Measurements from ENCODE around the gene CDK11B.
"Not testable (repeated sequence)": the region's sequence is repeated elsewhere in the genome, so short reads cannot be mapped to it uniquely, and the experiment has no call there.

The CDK11B gene

GRCh38 chr1:1680912-1681273 lies 22.1 kb upstream of the CDK11B start:
- no peak for DNase-seq

GRCh38 chr1:1680031-1680911 lies 21.5 kb upstream of the CDK11B start:
- no peak for DNase-seq

- DNase-seq = no peak
Measured at GRCh38 chr1:1678581-1679380, 20.0 kb upstream of the CDK11B start.

- DNase-seq = no peak
Measured at GRCh38 chr1:1677718-1678580, 19.1 kb upstream of the CDK11B start.

- not testable (repeated sequence) for DNase-seq
Measured at GRCh38 chr1:1676087-1676486, 17.3 kb upstream of the CDK11B start.

- DNase-seq = not testable (repeated sequence)
Measured at GRCh38 chr1:1675218-1675617, 16.4 kb upstream of the CDK11B start.

- DNase-seq = not testable (repeated sequence)
Measured at GRCh38 chr1:1674806-1675205, 16.0 kb upstream of the CDK11B start.

- no peak for DNase-seq
Measured at GRCh38 chr1:1672181-1672965, 13.6 kb upstream of the CDK11B start.

GRCh38 chr1:1671365-1672119 lies 12.7 kb upstream of the CDK11B start:
- no peak for DNase-seq

GRCh38 chr1:1670866-1671265 lies 12.1 kb upstream of the CDK11B start:
- no peak for DNase-seq

- no peak for DNase-seq
Measured at GRCh38 chr1:1669468-1670440, 10.9 kb upstream of the CDK11B start.

- no peak for DNase-seq
Measured at GRCh38 chr1:1666526-1666925, 7.7 kb upstream of the CDK11B start.

- no peak for DNase-seq
Measured at GRCh38 chr1:1665815-1666251, 7.0 kb upstream of the CDK11B start.

- DNase-seq = no peak
Measured at GRCh38 chr1:1664941-1665814, 6.4 kb upstream of the CDK11B start.

GRCh38 chr1:1664318-1664717 lies 5.5 kb upstream of the CDK11B start:
- DNase-seq = not testable (repeated sequence)

- DNase-seq = not testable (repeated sequence)
Measured at GRCh38 chr1:1662830-1663560, 4.2 kb upstream of the CDK11B start.

GRCh38 chr1:1662392-1662791 lies 3.6 kb upstream of the CDK11B start:
- not testable (repeated sequence) for DNase-seq

GRCh38 chr1:1648265-1648664 lies 10.5 kb downstream of the CDK11B start:
- DNase-seq = not testable (repeated sequence)

Measured in NCI-H1105 (cell line).